Renal cortex interstitium (tissue), 11 donors: ENCODE data around the gene DSG2. TPM values are rescaled to one million over a fixed set of nuclear protein-coding genes. Genes with fewer than 3 reads are reported as not detected.
A peak's percentile ranks its signal among the peaks of the same experiment; 100 is the strongest.
"Not testable (repeated sequence)": the region's sequence is repeated elsewhere in the genome, so short reads cannot be mapped to it uniquely, and the experiment has no call there.

Experiments
- DNase-seq, 11 donors: peaks; one replicate each; pipeline ENCODE4 v3.0.0-alpha.2; 2013; ENCODE audit warnings: low read depth in 9 of 11, low spot score in 4 of 11; ENCODE audit errors: extremely low read depth in 1 of 11
- polyA plus RNA-seq, 3 donors: library from polyadenylated mRNA; unstranded; fragments of 120-200 nt; gene quantifications; one replicate each; pipeline ENCODE4 v1.2.1, GENCODE V29; 2013; ENCODE audit not compliant: insufficient read length in 3 of 3

DSG2 gene
- polyA plus RNA-seq, 3 donors, result 44.1 to 56.1 (median 52.9) TPM

DNA sequence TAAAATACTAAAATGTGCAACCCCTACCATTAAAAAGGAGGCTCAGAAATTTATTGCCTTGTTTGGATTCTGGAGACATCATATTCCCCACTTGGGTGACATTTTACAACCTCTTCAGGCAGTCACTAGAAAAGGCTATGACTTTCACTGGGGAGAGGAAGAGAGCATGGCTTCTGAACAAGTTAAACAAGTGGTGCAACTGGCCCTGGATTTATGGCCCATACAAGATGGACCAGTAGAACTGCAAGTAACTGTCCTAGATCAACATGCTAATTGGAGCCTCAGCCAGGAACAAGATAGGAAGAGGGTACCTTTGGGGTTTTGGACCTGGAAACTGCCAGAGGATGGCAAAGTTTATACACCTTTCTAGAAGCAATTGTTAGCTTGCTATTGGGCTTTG is 4.0 kb upstream of the DSG2 start:
- no peak for DNase-seq

DNA sequence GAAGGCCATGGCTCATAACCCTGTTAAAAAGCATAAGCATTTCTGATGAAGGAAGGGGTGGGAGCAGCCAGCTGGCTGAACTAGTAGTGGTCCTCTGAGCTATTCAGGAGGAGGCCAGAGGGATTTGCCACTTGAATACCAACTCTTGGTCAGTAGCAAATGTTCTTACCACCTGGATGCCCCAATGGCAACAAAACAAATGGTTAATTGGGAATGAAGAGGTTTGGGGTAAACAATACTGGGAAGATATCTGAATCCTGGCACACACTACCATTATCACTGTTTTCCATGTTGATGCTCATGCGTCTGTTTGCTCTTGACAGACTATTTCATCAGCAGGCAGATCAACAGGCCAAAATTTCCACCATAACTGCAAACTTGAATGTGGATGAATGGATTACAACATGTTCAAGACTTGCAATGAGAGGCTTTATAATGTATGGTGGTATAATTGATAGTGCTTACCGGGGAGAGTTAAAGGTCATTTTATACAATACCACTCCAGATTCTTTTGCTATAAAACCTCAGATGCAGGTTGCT is 3.2 kb upstream of the DSG2 start:
- not testable (repeated sequence) for DNase-seq

DNA sequence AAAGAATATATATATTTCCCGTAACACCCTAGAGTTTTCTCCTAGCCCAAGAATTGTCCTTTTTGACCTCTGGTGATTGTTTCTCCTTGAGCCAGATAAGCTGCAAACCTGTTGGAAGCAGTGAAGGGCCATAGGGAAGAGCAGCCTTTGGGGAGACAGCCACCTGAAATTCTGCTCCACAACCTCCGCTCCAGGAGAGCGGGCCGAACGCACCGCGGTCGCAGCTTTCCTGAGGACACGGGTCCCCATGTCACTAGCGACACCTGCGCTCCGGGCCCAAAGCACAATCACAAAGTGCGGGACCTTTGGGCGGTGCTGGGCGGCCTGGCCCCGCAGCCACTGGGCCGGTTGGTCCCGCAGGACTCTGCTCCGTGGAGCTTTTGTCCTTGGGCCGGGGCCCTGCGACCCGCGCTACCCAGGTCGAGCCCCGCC is 557 bp upstream of the DSG2 start:
- peak in 3 of 11 donors; percentile 4 to 13 (median 6) for DNase-seq

DNA sequence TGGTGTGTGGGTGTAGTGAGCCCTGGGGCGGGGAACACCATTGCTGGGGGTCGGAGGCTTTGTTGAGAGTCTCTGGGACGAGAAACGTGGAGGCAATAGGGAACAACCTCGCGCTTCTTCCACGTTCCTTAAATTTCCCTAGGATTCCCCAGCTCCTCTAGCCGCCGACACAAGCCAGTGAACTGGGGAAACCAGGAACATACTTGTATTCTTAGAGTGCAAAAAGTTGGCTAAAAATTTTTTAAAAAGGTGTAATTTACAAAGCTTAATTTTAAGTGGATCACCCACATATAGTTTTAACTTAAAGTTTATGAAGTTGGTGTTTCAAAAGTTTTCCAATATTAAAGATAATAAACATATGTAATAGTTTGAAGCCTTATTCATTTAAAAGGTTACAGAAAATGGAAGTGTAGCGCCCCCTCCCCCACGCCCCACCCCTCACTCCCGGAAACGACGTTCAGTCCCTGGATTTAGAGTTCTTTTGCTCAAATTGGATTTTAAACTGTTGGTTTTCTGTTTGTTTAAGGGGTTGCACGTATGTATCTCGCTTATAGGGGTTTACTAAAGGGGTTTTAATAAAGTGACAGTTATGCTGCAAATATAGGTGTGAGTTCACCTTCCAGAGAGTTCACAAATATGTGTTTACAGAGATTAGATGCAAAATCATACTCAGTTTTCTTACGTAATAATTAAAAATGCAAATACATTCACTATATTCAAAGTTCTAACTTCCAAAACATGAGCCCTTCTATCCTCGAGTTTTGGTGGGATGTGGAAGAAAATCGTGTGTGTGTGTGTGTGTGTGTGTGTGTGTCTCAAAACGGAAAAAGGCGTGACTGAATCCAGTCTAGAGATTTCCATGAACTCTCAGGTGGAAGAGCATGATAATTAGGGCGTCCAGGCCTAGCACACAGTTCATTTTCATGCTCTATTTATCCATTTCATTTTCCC is 872 bp downstream of the DSG2 start:
- DNase-seq, result peak in 4 of 11 donors; percentile 5 to 18 (median 16)

DNA sequence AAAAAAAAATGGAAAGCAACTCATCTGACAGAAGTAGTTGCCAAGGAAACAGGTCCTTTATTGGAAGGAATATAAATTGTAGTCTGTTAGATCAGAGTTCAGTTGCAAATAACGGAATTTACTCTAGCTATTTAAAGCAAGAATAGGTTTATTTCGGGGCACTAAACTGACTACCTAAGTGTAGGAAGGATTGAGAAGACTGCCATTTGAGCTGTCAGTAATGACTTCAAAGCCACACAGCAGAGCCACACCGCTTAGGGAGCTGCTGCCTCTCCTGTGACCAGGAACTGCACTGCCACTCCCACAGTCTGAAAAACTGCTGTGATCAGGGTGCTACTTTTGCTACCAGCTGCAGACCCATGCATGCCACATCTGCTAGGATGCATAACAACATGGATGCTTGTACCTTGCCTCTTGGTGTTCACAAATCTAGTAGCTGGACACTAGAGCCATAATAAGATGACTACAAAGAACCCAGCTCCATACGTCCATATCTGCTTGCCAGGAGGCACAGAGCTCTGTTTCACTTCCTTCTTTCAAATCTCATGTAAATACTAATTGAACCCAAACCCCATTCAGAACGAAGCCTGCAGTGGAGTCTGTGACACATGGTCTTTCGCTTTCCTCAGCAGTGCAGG is 2.2 kb downstream of the DSG2 start:
- no peak for DNase-seq

DNA sequence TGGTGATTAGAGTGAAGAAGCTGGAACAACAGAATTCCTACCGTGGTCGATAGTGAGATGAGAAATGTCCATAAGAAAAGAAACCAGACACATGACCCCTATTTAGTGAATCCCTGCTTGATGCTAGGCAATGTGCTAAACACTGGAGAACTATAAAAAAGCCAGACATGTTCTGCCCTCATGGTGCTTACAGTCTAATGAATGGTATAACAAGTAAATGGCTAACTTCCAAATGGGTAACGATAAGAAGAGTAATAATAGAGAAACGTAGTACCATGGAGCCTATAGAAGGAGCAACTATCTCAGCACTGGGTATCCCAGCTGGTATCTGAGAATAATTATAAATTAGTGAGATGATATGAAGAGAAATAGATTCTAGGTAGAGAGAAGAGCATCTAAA is 5.0 kb downstream of the DSG2 start:
- no peak for DNase-seq

DNA sequence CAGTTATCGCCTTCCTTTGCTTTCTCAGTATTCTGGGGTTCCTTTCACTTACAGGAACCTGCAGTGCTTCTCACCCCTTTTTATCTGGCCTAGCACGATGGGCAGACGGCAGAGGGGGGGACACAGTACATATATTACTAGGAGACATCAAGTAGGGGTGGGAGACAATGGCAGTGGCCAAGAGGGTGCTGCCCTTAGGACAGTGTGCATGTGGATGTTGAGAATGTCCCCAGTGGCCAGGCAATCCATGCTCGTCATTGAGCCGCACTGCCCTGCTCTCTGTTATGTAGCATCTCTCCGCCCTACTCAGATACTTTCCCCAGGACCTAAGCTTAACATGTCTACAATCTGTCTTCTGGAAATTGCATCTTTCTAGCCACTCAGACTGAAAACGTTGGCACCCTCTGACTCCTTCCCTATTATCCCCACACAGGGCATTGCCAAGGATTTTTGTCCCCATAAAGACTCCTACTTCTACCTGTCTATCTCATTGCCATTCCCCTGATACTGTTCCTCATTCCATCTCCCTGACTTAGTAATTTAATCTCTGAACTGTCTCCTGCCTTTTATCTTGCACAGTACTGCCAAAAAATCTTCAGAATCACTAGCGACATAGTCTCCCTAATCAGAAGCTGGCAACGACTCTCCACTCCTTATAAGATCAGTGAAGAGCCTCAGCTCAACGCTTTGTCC is 6.6 kb downstream of the DSG2 start:
- no peak for DNase-seq

DNA sequence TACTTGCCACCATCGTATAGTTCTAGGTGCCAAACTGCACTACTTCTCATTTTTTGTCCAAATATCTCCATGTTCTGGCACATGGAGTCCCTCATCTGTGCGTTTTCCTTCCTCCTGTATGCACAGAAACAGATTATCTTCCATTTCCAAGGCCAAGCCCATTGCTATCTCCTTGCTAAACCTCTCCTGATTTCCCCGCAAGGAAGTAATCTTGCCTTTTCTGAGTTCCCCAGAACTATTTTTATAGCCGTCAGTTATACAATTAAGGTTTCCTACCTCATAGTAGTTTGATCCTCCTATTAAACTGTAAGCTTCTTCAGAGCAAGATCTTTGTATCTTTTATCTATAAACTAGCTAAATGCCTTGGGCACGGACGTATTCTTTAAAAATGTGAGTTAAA is 7.2 kb downstream of the DSG2 start:
- DNase-seq, result no peak

DNA sequence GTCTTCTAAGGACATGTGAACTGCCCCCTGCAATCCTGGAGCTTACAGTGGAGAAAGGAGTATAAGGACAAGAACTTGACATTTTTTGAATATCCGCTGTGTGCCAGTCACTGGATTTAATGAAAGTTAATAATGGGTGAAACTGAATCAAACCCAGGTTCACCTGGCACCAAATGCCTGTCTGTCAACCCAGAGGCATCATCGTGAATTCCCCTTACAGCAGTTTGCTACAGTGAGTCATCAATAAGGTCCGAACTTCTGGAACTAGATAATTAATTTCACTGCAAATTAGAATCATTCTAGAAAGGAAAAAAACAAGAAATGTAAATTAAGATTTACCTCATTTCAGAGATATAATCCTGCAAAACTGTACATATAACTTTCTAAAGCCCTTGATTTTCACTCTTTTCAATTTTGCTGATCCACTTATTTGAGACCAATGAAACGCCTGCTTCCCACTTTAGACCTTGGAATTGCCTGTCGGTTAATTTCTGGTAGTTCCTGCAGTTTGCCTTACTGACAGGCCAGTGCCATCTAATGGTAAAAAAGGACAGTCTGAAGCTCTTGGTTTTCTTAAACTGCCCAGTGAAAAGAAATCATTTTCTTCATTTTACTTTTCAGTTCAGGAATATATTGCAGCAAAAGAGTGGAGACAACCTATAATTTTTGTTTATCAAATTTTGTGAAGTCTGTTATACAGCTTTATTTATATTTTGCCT is 8.2 kb downstream of the DSG2 start:
- no peak for DNase-seq

DNA sequence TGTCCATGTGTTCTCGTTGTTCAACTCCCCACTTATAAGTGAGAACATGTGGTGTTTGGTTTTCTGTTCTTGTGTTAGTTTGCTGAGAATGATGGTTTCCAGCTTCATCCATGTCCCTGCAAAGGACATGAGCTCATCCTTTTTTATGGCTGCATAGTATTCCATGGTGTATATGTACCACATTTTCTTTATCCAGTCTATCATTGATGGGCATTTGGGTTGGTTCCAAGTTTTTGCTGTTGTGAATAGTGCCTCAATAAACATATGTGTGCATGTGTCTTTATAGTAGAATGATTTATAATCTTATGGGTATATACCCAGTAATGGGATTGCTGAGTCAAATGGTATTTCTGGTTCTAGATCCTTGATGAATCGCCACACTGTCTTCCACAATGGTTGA is 9.1 kb downstream of the DSG2 start:
- not testable (repeated sequence) for DNase-seq

DNA sequence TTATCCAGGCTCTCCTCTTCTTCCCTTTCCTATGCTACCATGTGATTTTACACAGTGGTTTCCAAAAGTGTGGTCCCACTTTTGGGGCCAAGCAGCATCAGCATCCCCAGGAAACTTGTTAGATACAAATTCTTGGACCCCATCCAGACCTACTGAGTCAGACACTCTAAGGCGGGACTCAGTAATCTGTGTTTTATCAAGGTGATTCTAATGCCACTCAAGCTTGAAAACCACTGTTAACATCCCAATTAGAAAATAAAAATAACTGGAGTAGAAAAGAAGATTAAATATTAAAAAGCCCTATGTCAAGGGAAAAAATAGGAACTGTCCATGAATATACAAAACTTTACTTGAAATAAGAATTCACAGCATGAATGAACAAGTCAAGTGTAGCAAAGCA is 10.8 kb downstream of the DSG2 start:
- no peak for DNase-seq

DNA sequence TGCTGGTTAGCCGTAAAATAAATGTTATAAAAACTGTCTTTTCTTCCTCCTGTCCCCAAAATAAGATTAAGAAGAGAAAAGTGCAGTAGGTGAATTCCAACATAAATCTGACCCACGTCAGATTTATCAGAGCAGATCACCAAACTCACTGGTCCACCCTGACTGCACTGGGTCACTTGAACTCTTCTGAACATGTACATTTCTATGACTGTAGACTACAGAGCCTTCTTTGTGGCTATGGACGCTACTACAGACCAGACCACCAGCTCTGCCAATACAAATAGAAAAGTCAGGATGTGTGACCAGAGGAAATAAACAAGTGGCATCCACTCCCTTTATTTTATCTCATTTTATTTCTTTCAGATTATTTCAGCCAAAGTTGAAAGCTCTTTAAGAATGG is 11.6 kb downstream of the DSG2 start:
- no peak for DNase-seq

DNA sequence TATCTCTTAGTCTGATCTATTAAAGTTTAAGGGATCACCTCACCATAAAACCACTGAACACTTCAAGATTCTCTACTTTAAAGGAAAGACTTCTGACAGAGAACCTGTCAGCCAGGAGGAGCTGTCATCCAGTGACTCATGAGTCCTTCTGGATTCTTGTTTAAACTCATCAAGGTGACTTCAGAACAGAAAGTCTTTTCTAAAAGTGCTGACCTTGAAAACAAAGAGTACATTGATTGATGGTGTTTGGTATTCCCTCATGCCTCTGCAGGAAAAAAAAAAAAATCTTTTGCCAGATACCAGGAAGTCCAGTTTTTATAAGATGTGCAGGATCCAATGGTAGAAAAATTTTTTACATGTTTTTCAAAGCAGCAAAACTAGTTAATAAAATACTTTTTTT is 12.3 kb downstream of the DSG2 start:
- DNase-seq, result no peak

DNA sequence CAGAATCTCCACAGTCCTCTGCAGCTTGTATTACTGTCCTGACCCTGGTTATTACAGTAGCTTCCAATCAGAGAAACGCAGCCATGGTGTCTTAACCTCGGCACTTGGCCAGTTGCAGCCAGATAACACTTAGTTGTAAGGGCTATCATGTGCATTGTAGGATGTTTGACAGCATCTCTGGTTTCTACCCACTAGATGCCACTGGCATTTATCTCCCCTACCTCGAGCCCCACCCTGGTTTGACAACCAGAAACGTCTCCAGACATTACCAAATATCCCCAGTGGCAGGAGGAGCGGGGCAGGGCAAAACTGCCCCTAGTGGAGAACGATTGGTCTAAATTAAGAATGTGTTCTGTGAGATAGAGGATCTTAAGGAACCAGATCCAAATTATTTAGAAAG is 13.1 kb downstream of the DSG2 start:
- no peak for DNase-seq

DNA sequence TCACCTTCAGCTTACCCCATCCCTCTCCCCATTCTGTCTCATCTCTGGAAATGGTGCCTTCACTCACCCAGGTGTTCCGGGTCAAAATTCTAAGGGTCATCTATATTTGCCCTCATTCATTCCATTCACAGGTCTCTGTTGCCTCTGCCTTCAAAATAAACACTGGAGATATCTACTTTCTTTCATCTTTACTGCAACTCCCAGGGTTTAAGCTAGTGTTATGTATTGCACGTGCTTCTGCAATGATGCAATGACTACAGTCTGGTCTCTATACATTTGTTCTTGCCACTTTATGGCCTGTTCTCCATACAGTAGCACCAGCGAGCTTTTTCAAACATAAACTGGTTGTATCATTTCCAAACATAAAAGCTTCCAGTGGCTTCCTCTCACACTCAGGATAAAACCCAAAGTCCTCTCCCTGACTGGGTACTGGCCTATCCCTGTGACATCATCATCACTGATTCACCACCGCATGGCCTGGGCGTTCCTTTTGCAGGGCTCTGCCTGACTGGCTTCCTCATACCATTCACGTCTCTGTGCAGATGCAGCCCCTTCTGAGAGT is 14.3 kb downstream of the DSG2 start:
- peak in 1 of 11 donors; percentile 9 for DNase-seq

DNA sequence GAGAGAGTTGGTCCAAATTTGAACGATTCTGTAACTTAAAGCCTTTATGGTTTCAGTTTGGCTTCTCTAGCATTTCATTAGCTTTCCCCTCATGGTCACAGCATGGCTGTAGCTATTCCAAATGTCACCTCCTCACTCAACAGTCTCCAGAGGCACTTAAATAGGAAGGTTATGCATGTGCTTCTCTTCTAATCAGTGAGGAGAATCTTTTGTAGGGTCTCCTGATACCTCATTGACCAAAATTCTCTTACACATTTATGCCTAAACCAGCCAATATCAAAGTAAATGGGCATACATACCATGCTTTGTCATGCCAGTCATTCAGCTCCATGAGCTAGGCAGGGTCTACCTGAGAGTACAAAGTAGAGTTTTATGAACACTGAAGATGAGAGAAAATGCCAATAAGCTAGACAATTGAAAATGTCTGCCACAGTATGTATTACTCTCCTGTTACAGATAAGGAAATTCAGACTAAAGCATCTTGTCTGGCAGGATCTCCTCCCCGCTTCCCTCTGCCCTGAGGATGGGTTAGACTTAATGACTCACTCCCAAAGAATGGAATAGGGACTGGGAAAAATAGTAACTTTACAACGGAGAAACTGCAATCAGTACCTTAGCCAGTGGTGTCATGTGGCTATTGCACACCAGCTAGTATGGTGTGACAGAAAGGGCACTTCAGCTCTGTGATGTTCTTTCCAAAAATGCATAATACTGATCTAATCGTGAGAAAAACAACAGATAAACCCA is 15.4 kb downstream of the DSG2 start:
- no peak for DNase-seq

DNA sequence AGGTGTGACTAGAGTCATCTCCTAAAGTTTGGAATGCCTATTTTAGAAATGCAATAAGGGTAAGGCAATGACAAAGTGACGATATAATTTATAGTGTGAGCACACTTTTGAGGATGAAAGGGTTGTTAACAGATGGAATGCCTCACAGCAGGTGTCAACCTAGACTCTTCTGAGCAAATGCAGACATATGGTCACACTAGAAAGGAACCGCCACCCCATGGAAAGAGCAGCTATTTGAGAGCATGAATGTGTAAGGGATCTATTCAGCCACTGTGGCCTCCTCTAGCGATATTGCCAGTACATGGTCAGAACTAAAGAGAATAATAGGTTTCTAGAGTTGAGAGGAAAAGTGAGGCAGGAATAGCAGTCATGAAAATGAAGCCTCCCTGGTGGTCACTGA is 18.5 kb downstream of the DSG2 start:
- DNase-seq, result no peak

DNA sequence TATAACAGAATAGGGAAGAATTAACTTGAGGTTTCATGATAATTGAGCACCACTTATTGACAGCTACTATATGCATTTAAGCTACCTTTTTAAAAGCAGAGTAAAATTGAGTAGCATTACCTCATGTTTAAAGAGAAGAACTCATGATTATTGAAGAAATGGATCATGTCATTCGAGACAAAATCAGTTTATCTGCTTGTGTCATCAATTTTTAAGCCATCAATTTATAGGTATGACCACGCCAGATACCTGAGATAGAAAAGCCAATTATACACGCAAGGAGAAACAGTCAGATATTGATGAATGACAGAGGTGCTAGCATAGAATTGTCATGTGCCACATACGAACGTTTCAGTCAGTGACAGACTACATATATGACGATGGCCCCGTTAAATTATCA is 28.4 kb downstream of the DSG2 start:
- DNase-seq, result no peak
